Fibroblast of villous mesenchyme (primary cell): ENCODE data around the gene YKT6. TPM values are rescaled to one million over a fixed set of nuclear protein-coding genes. Genes with fewer than 3 reads are reported as not detected.

ENCODE experiments used
- DNase-seq: peaks from one replicate; pipeline ENCODE4 v3.0.0-alpha.2; 2010; ENCODE audit warnings: low read depth
- H3K4me3 ChIP-seq: 2 replicates; pipeline ENCODE4 v1.5.1; 2011; ENCODE audit warnings: low read depth, mild to moderate bottlenecking, low read length
- CTCF ChIP-seq: IDR thresholded peaks from 2 replicates; pipeline ENCODE4 v1.5.1; 2012; ENCODE audit warnings: low read depth, mild to moderate bottlenecking, low read length; ENCODE audit not compliant: insufficient read depth
- total RNA-seq: library from RNA; depleted of rRNA; stranded (reverse); fragments of >200 nt; gene quantifications from 2 replicates; pipeline ENCODE4 v1.2.3, GENCODE V29; 2012

The YKT6 gene
- total RNA-seq, 1 donor, result 108 TPM

GRCh38 chr7:44246396-44247113 lies 45.8 kb downstream of the YKT6 start:
- DNase-seq, result no peak
- H3K4me3 ChIP-seq, result no peak overlapping the region
- no peak for TF ChIP-seq CTCF

GRCh38 chr7:44247868-44248651 lies 47.3 kb downstream of the YKT6 start:
- no peak for DNase-seq
- no peak for TF ChIP-seq CTCF
- H3K4me3 ChIP-seq, result no peak overlapping the region

DNA sequence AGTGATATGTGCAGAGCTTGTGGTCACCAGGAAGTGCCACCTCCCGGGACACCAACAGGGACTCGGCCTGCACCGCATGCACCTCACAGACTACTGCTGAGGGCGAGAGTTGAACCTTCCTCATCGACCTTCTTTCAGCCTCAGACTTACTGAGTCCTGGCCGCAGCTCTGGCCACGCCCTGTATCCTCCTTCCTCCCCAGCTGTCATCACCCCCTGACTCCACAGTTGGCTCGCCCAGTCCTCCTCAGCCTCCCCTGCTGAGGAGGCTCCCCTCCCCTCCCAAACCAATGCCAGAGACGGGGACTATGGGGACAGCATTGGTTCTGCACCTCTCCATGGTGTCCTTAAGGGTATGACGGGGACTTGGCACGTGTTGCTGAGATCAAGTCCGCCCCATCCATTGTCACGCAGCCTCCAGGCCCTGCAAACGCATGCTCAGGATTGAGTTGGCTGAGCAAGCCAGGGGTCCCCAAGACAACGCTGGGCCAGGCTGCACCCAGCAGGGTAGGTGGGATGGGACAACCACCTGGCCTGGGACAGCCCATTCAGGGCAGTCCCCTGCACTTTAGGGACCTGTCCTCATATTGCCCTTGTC lies 49.0 kb downstream of the YKT6 start:
- no peak for DNase-seq
- H3K4me3 ChIP-seq, result no peak overlapping the region
- no peak for TF ChIP-seq CTCF

DNA sequence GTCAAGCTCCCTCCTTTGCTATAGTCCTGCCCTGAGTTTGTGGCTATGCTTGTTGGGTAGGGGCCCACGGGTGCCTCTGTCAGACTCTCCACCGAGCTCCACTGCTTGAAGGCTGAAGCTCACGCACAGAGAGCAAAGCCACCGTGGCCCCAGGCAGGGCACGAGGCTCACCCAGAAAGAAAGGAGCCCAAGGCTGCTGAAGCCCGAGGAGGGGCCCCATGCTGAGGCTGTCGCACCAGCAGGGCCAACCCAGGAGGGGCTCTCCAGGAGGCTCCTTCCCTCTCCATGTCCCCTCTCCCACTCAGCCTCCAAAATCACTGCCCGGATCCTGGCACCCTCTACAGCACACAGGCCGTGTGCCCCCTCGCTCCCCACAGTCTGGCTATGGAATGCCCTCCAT lies 50.5 kb downstream of the YKT6 start:
- H3K4me3 ChIP-seq, result no peak overlapping the region
- no peak for TF ChIP-seq CTCF
- no peak for DNase-seq

DNA sequence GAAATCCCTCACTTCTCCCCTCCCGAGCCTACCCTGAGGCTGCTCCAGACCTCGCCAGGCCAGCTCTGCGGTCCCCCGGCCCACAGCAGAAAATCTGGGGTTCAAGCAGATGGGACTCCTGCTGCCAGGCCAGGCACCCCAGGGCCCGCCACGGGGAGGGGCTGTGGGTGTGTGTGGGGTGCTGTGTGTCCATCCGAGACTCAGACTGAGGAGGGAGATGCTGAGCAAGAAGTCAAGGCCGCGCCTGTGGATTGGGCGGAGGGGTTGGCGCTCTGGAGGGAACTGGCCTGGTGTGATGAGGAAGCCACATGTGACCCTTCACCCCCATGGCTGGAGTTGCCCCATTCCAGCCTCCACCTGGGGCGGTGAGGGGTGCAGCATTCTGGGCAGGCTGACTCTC lies 51.1 kb downstream of the YKT6 start:
- no peak for DNase-seq
- H3K4me3 ChIP-seq, result no peak overlapping the region
- no peak for TF ChIP-seq CTCF

DNA sequence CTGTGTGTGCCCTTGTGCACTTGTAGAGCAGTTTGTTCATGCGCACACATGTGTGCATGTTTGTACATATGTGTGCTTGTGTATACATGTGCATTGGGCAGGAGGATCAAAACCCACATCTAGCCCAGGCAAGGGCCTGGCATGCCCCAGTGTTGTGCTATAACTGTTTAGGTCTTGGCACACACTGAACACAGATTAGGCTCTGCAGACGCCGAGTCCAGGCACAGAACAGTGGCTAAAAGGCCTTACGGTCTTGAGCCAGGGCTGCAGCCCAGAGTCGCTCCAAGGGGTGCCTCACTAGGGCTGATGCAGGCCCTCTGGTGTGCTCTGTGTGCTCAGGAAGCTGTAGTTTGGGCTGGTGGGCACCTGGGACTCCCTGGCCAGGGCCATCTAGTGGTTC lies 55.7 kb downstream of the YKT6 start:
- no peak for TF ChIP-seq CTCF
- H3K4me3 ChIP-seq, result no peak overlapping the region
- no peak for DNase-seq
